Right renal cortex interstitium (tissue), 3 donors: ENCODE data around the gene BRCA1. TPM values are rescaled to one million over a fixed set of nuclear protein-coding genes. Genes with fewer than 3 reads are reported as not detected.
"Not testable (repeated sequence)": the region's sequence is repeated elsewhere in the genome, so short reads cannot be mapped to it uniquely, and the experiment has no call there.

Experiments
- DNase-seq, 3 donors: peaks; one replicate each; pipeline ENCODE4 v3.0.0-alpha.2; 2013; ENCODE audit warnings: low read depth in 3 of 3, low spot score in 2 of 3
- polyA plus RNA-seq, 3 donors: library from polyadenylated mRNA; unstranded; fragments of 120-200 nt; gene quantifications; one replicate each; pipeline ENCODE4 v1.2.1, GENCODE V29; 2013; ENCODE audit not compliant: insufficient read length in 3 of 3

The BRCA1 gene
- polyA plus RNA-seq: 10 to 100 TPM; 14.3 to 20.5 (median 20.2) TPM

DNA sequence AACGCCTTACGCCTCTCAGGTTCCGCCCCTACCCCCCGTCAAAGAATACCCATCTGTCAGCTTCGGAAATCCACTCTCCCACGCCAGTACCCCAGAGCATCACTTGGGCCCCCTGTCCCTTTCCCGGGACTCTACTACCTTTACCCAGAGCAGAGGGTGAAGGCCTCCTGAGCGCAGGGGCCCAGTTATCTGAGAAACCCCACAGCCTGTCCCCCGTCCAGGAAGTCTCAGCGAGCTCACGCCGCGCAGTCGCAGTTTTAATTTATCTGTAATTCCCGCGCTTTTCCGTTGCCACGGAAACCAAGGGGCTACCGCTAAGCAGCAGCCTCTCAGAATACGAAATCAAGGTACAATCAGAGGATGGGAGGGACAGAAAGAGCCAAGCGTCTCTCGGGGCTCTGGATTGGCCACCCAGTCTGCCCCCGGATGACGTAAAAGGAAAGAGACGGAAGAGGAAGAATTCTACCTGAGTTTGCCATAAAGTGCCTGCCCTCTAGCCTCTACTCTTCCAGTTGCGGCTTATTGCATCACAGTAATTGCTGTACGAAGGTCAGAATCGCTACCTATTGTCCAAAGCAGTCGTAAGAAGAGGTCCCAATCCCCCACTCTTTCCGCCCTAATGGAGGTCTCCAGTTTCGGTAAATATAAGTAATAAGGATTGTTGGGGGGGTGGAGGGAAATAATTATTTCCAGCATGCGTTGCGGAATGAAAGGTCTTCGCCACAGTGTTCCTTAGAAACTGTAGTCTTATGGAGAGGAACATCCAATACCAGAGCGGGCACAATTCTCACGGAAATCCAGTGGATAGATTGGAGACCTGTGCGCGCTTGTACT is at the start of gene BRCA1:
Gene BRCA1 (minus strand): TSS at position 232 of the 834 bp plus-strand sequence. CDS start 1,268 bp downstream, outside the sequence.
- DNase-seq: peak; percentile 95 to 98 (median 97)

GRCh38 chr17:43171586-43172487 is 46.7 kb upstream of the BRCA1 start:
- peak; percentile 68 to 77 (median 72) for DNase-seq

GRCh38 chr17:43170766-43171585 is 45.8 kb upstream of the BRCA1 start, which contains the start of gene NBR1:
NBR1 (plus strand) TSS chr17:43171214; CDS start chr17:43175800, 4,586 bp downstream.
- peak; percentile 98 for DNase-seq

- DNase-seq: peak; percentile 88 to 90 (median 90)
Measured at GRCh38 chr17:43170140-43170765, 45.1 kb upstream of the BRCA1 start.

- peak in 1 of 3 donors; percentile 5 for DNase-seq
Measured at GRCh38 chr17:43169561-43170139, 44.5 kb upstream of the BRCA1 start.

DNA sequence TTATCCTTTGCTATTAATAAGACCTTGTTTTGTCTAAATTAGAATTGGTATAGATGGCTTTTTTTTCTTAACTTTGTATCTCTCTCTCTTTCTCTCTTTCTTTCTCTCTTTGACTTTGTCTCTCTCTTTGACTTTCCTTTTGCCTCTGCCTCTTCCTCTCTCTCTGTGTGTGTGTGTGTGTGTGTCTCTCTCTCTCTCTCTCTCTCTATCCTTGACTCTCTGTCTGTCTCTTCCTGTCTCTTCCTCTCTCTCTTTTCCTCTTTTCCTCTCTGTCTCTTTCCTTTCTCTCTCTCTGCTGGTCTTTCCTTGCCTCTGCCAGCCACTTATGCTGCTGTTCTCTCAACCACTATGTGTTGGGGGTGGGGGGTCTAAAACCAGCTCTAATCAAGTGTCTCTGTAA is 40.8 kb upstream of the BRCA1 start:
- not testable (repeated sequence) for DNase-seq

DNA sequence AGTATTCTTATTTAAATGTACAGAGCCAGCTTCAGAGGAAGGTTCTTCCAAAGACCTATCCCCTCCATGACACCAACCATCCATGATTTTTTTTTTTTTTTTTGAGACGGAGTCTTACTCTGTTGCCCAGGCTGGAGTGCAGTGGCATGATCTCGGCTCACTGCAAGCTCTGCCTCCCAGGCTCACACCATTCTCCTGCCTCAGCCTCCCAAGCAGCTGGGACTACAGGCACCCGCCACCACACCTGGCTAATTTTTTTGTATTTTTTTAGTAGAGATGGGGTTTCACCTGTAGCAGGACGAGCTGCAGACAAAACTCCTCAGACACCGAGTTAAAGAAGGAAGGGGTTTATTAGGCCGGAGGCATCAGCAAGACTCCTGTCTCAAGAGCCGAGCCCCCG is 34.8 kb upstream of the BRCA1 start:
- not testable (repeated sequence) for DNase-seq

DNA sequence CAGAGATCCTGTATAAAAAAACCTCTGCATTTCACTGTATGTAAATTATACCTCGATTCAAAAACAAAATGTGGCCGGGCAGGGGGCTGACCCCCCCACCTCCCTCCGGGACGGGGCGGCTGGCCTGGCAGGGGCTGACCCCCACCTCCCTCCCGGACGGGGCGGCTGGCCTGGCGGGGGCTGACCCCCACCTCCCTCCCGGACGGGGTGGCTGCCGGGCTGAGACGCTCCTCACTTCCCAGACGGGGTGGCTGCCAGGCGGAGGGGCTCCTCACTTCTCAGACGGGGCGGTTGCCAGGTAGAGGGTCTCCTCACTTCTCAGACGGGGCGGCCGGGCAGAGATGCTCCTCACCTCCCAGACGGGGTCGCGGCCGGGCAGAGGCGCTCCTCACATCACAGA is 34.1 kb upstream of the BRCA1 start:
- not testable (repeated sequence) for DNase-seq

DNA sequence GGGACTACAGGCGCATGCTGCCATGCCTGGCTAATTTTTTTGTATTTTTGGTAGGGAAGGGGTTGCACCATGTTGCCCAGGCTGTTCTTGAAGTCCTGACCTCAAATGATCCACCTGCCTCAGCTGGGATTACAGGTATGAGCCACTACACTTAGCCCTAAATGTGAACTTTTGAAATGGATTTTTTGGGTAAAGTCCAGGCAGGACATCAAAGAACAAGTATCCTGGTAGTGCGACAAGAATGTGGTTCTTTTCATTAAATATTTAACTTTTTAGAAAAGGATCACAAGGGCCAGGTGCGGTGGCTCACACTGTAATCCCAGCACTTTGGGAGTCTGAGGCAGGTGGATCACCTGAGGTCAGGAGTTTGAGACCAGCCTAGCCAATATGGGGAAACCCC is 30.5 kb upstream of the BRCA1 start:
- no peak for DNase-seq

- not testable (repeated sequence) for DNase-seq
Measured at GRCh38 chr17:43153197-43153835, 28.2 kb upstream of the BRCA1 start.

- no peak for DNase-seq
Measured at GRCh38 chr17:43151880-43152456, 26.8 kb upstream of the BRCA1 start.

- DNase-seq: no peak
Measured at GRCh38 chr17:43146649-43147048, 21.5 kb upstream of the BRCA1 start.

- DNase-seq: no peak
Measured at GRCh38 chr17:43143201-43143600, 18.0 kb upstream of the BRCA1 start.

DNA sequence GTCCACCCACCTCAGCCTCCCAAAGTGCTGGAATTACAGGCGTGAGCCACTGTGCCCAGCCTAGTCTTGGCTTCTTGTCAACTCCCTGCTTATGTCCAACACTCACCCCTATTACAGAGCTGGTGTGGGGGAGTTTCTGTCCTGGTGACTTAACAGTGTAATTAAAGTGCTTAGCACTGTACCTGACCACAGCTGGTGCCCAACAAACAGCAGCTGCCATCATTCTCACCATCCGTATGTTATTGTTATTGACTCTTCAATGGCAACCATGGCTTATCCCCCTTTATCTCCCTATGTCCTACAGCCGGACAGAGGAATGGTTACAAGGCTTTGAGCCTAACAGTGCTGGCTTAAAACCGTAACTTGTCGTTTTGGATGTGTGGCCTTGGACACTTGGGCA is 17.0 kb upstream of the BRCA1 start:
- no peak for DNase-seq

GRCh38 chr17:43140396-43141332 is 15.5 kb upstream of the BRCA1 start:
- DNase-seq: no peak

DNA sequence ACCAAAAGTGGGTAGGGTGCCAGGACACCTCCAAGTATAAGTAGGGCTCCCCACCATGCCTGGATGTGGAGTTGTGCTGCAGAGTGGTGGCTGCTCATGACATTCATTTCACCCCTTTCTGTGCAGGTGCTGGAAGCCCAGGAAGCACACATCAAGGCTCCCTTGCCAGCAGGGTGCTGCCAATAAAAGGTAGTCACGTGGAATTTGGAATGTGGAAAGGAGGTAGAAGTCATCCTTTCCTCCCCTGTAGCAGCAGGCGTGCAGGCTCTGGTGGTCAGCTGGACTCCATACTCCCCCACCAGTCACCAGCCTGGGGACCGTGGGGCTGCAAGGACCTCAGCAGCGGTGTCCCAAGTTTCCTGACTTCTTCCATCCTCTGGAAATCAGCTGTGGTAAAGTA is 13.4 kb upstream of the BRCA1 start:
- not testable (repeated sequence) for DNase-seq

DNA sequence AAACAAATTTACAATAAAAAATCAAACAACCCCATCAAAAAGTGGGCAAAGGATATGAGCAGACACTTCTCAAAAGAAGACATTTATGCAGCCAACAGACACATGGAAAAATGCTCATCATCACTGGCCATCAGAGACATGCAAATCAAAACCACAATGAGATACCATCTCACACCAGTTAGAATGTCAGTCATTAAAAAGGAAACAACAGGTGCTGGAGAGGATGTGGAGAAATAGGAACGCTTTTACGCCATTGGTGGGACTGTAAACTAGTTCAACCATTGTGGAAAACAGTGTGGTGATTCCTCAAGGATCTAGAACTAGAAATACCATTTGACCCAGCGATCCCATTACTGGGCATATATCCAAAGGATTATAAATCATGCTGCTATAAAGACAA is 11.4 kb upstream of the BRCA1 start:
- DNase-seq: not testable (repeated sequence)

GRCh38 chr17:43135454-43135819 is 10.3 kb upstream of the BRCA1 start:
- DNase-seq: no peak
